Esophagus squamous epithelium (tissue), 5 donors: ENCODE results near the gene NGF. TPM values are rescaled to one million over a fixed set of nuclear protein-coding genes. Genes with fewer than 3 reads are reported as not detected.

ENCODE experiments used
- DNase-seq: peaks from one replicate; lab custom pipeline; 2025; lab: John Stamatoyannopoulos, UW
- H3K27ac ChIP-seq, 4 donors: fragments of 200-600 bp; sonication (generic); one replicate each; pipeline ENCODE4 v1.5.1; 2016 to 2019; ENCODE audit warnings: mild to moderate bottlenecking in 1 of 4
- H3K27me3 ChIP-seq, 4 donors: fragments of 200-600 bp; sonication (generic); 1 replicate in 3 of 4; 2 replicates in 1 of 4; pipeline versions ENCODE4 v1.5.1 to v1.6.0; 2017 to 2021; ENCODE audit warnings: antibody characterized with exemption in 1 of 4
- H3K36me3 ChIP-seq, 3 donors: fragments of 200-600 bp; sonication (generic); one replicate each; pipeline ENCODE4 v1.5.1; 2016 to 2019
- H3K4me1 ChIP-seq, 3 donors: fragments of 200-600 bp; sonication (generic); one replicate each; pipeline ENCODE4 v1.5.1; 2017 to 2019
- H3K4me3 ChIP-seq, 4 donors: fragments of 200-600 bp; sonication (generic); 1 replicate in 3 of 4; 2 replicates in 1 of 4; pipeline ENCODE4 v1.5.1; 2016 to 2019; ENCODE audit warnings: mild to moderate bottlenecking in 2 of 4, moderate library complexity in 1 of 4
- H3K9me3 ChIP-seq, 3 donors: fragments of 200-600 bp; sonication (generic); one replicate each; pipeline ENCODE4 v1.5.1; 2016 to 2019
- POLR2A ChIP-seq, 4 donors: fragments of 450-650 bp; IDR thresholded peaks; one replicate each; pipeline ENCODE4 v1.6.1; 2017; ENCODE audit warnings: antibody characterized with exemption in 4 of 4, mild to moderate bottlenecking in 4 of 4, moderate library complexity in 3 of 4
- WGBS, 2 donors: methylation state at CpG; one replicate each; pipeline ENCODE4 v1.1.5; 2018; 5-methylcytosine and 5-hydroxymethylcytosine counted together
- intact Hi-C: fragments of 100-400 bp; cut with DNase I; formaldehyde crosslinking; loops from one replicate; pipeline ENCODE4 v1.15.0; 2022
- total RNA-seq, 4 donors: library from RNA; depleted of rRNA; stranded (reverse); fragments of >200 nt; gene quantifications; one replicate each; pipeline ENCODE4 v1.1.0, GENCODE V29; 2016
- TF ChIP-seq, protein P1 (sequence below), 6 experiments: fragments of 450-650 bp in 4 of 6; fragments of 200-600 bp in 2 of 6; sonication (generic) in 2 of 6; IDR thresholded peaks; one replicate each; pipeline ENCODE4 v1.5.1; 2016 to 2019; ENCODE audit warnings: antibody characterized with exemption in 6 of 6, mild to moderate bottlenecking in 4 of 6, moderate library complexity in 4 of 6
- donor health status: DM: yes; HTN: yes; CAD: no.

The NGF gene
- total RNA-seq, 4 donors from 2014 or later: 1.9 TPM; not detected in 3

DNA sequence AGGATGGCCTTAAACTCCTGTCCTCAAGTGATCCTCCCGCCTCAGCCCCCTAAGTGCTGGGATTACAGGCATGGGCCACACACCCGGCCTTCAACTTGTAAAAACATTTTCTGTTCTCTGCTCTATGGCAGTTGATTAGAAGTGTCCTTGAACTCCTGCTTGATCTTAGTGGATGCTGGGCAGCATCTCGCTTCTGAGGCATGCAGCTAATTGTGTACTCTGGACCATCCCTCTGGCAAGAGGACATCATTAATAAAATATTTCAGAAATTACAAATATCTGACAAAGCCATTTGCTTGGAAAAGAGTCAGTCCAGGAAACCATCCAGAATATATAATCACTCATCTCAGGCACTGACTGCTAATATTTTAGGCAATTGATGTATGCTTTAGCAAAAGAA is 8.1 kb downstream of the NGF start:
- no peak for TF ChIP-seq POLR2A (IDR thresholded peaks at IDR 0.05)
- TF ChIP-seq, protein P1, sequence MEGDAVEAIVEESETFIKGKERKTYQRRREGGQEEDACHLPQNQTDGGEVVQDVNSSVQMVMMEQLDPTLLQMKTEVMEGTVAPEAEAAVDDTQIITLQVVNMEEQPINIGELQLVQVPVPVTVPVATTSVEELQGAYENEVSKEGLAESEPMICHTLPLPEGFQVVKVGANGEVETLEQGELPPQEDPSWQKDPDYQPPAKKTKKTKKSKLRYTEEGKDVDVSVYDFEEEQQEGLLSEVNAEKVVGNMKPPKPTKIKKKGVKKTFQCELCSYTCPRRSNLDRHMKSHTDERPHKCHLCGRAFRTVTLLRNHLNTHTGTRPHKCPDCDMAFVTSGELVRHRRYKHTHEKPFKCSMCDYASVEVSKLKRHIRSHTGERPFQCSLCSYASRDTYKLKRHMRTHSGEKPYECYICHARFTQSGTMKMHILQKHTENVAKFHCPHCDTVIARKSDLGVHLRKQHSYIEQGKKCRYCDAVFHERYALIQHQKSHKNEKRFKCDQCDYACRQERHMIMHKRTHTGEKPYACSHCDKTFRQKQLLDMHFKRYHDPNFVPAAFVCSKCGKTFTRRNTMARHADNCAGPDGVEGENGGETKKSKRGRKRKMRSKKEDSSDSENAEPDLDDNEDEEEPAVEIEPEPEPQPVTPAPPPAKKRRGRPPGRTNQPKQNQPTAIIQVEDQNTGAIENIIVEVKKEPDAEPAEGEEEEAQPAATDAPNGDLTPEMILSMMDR (IDR thresholded peaks at IDR 0.05): no peak
- Histone ChIP-seq H3K27me3 (peaks cover 0 to 16% (median 0%) of the 10 kb centered on the region in 4 donors), H3K9me3 (no peaks in the 10 kb centered on the region), H3K4me3 (no peak overlapping the region), H3K4me1 (peaks cover 0 to 23% (median 4%) of the 10 kb centered on the region in 3 donors), H3K27ac (peak overlapping the region in 3 of 4 donors; percentile 62 to 76 (median 67)), H3K36me3 (no peaks in the 10 kb centered on the region)
- intact Hi-C loops: no loop called here
- DNase-seq: no peak
- 59 to 61% methylated on average over 3 of the region's 3 CpGs for WGBS, 2 donors

DNA sequence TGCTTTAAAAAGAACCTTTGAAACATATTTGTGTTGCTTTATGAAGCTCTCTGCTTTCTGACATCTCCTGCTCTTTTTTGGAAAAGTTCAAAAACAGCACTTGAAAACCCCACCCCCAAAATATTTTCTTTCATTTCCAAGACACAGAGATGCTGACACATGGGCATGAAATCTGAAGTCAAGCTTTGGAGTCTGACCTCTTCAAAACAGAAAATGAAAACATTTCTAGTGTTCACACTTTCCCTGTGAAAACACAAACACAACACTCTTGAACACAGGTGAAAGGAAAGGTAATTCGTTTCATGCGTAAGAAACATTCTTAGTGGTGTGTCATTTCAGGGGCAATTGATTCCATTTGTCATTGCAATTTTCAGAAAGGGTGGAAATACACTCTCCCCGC is 10.8 kb downstream of the NGF start:
- 85 to 87% methylated on average over 3 of the region's 3 CpGs for WGBS, 2 donors
- no peak overlapping the region for H3K4me3 ChIP-seq
- no peaks in the 10 kb centered on the region for H3K36me3 ChIP-seq
- peaks cover 0 to 6% (median 0%) of the 10 kb centered on the region in 4 donors for H3K27me3 ChIP-seq
- no peak overlapping the region for H3K27ac ChIP-seq
- intact Hi-C loops: no loop called here
- no peaks in the 10 kb centered on the region for H3K9me3 ChIP-seq
- no peak for DNase-seq
- no peak for TF ChIP-seq POLR2A (IDR thresholded peaks at IDR 0.05)
- TF ChIP-seq, protein P1 (IDR thresholded peaks at IDR 0.05): no peak
- peaks cover 0 to 6% (median 4%) of the 10 kb centered on the region in 3 donors for H3K4me1 ChIP-seq

DNA sequence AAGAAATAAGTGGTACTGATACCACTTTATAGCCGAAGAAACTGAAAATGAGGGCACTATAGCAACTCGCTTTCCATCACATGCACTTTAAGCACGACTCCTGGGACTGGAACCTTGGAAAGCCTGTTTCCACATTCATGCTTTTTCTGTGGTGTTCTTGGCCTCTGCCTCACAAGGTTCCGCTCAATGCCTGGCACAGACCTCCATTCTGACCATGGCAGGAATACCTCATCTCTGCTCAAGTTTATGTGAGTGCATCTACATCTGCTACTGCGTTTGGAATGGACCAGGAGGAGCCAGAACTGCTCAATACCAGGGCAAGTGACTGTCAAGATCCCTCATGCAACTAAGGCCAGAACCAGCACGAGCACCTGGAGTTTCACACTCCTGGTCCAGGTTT is 11.6 kb downstream of the NGF start:
- 85 to 86% methylated on average over 5 to 6 of the region's 6 CpGs for WGBS, 2 donors
- TF ChIP-seq, protein P1 (IDR thresholded peaks at IDR 0.05): no peak
- no peak for TF ChIP-seq POLR2A (IDR thresholded peaks at IDR 0.05)
- intact Hi-C loops: no loop called here
- Histone ChIP-seq H3K27ac (peak overlapping the region in 2 of 4 donors; percentile 3 to 55), H3K36me3 (no peaks in the 10 kb centered on the region), H3K4me1 (peaks cover 0 to 4% (median 3%) of the 10 kb centered on the region in 3 donors), H3K27me3 (peaks cover 0 to 6% (median 0%) of the 10 kb centered on the region in 4 donors), H3K9me3 (no peaks in the 10 kb centered on the region), H3K4me3 (no peak overlapping the region)
- no peak for DNase-seq

DNA sequence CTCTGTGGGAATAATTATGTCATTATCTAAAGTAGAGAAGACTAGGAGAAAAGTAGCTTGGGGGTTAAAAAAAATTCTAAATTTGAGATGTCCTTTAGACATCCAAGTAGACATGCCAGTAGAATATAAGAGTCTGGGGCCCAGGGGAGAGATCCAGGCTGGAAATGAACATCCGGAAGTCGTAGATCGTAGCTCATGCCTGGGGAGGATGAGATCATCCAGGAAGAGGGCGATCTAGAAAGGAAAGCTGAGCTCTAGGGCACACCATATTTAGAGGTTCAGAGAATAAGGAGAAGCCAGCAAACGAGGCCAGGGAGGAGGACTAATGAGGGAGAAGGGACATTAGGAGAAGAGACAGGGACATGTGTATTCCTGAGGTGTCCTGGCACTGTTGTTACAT is 12.2 kb downstream of the NGF start:
- Histone ChIP-seq H3K4me3 (no peak overlapping the region), H3K4me1 (peaks cover 0 to 4% (median 0%) of the 10 kb centered on the region in 3 donors), H3K9me3 (no peaks in the 10 kb centered on the region), H3K27me3 (peaks cover 0 to 2% (median 0%) of the 10 kb centered on the region in 4 donors), H3K36me3 (no peaks in the 10 kb centered on the region), H3K27ac (peak overlapping the region in 1 of 4 donors; percentile 55)
- intact Hi-C loops: no loop called here
- WGBS, 2 donors: 69 to 70% methylated on average over 5 of the region's 5 CpGs
- TF ChIP-seq, protein P1 (IDR thresholded peaks at IDR 0.05): no peak
- no peak for TF ChIP-seq POLR2A (IDR thresholded peaks at IDR 0.05)
- DNase-seq: no peak

DNA sequence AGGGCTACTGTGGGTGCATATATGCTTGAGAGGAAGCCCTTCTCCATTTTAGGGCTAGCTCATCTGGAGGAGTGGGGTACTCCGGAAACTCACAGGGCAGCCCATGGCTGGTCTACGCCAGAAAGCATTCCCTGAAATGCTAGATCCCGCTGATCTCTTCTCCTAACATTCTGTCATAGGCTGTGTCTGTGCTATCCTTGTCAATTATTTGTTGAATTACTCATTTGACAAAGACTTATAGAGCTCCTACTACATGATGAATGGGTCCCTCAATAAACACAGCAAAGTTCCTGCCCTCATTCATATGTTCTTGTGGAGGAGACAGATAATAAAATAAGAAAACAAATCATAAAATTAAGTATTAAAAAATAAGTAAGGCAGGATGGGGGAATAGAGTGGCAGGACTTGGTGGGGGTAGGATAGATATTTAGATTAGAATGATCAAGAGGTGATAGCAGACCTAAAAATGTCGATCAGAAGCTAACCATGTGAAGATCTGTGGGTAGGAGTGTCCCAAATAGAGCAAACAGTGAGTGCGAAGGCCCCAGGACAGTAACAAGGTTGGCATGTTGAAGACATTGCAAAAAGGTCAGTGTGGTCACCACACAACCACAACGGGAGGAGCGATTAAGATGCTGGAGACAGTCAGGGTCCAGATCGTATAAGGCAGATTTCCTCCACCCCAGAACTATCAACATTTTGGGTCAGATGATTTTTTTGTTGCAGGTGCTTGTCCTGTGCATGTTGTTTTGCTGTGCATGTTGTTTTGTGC is 13.2 kb downstream of the NGF start:
- intact Hi-C loops: no loop called here
- no peaks in the 10 kb centered on the region for H3K9me3 ChIP-seq
- no peaks in the 10 kb centered on the region for H3K36me3 ChIP-seq
- no peak overlapping the region for H3K4me3 ChIP-seq
- H3K27me3 ChIP-seq: no peaks in the 10 kb centered on the region
- TF ChIP-seq, protein P1 (IDR thresholded peaks at IDR 0.05): no peak
- no peak for TF ChIP-seq POLR2A (IDR thresholded peaks at IDR 0.05)
- H3K27ac ChIP-seq: no peak overlapping the region
- WGBS, 2 donors: 83 to 86% methylated on average over 8 of the region's 8 CpGs
- H3K4me1 ChIP-seq: peaks cover 0 to 2% (median 0%) of the 10 kb centered on the region in 3 donors
- no peak for DNase-seq
